Measurements from ENCODE around the gene CDK15.
A peak's percentile ranks its signal among the peaks of the same experiment; 100 is the strongest.

Gene CDK15

DNA sequence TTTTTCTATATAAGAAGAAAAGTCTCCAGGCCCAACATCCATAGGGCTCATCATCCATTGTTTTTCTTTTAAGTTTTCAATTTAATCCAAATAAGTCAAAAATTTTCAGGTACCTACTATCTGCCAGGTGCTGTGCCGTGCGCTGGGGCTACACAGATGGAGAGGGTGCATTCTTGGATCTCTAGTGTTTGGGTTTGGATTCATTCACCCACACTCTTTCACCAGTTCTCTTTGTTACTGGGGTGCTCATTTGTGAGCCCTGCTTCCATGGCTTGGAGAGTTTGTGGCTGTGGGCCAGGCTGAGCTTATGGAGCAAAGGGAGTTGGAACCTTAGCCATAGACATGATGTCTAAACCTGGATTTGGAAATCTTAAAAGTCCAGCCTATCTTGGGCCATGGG, 51.0 kb downstream of the CDK15 start:
- no peak for TF ChIP-seq CTCF (IDR thresholded peaks at IDR 0.05)
- Histone ChIP-seq H3K79me2 (no peaks in the 10 kb centered on the region), H2AFZ (no peak overlapping the region), H3K9me3 (ENCODE audit: control insufficient read depth, low read length) (no peaks in the 10 kb centered on the region), H3K4me1 (no peaks in the 10 kb centered on the region), H3K4me3 (ENCODE audit: low read depth, low read length) (no peak overlapping the region), H3K36me3 (ENCODE audit: control insufficient read depth, insufficient read depth, low read length) (no peaks in the 10 kb centered on the region), H3K9ac (no peak overlapping the region), H3K27me3 (ENCODE audit: control insufficient read depth, insufficient read depth, low read length) (no peaks in the 10 kb centered on the region), H3K4me2 (ENCODE audit: low read length) (no peak overlapping the region), H3K27ac (no peak overlapping the region)

GRCh38 chr2:201858281-201859184, 52.2 kb downstream of the CDK15 start:
- no peak for TF ChIP-seq CTCF (IDR thresholded peaks at IDR 0.05)
- H2AFZ ChIP-seq: peak overlapping the region; percentile 53
- no peak overlapping the region for H3K4me3 ChIP-seq (ENCODE audit: low read depth, low read length)
- no peak overlapping the region for H3K27ac ChIP-seq
- no peaks in the 10 kb centered on the region for H3K4me1 ChIP-seq
- H3K27me3 ChIP-seq (ENCODE audit: control insufficient read depth, insufficient read depth, low read length): no peaks in the 10 kb centered on the region
- no peak overlapping the region for H3K9ac ChIP-seq
- no peaks in the 10 kb centered on the region for H3K9me3 ChIP-seq (ENCODE audit: control insufficient read depth, low read length)
- no peaks in the 10 kb centered on the region for H3K79me2 ChIP-seq
- H3K4me2 ChIP-seq (ENCODE audit: low read length): no peak overlapping the region
- no peaks in the 10 kb centered on the region for H3K36me3 ChIP-seq (ENCODE audit: control insufficient read depth, insufficient read depth, low read length)

DNA sequence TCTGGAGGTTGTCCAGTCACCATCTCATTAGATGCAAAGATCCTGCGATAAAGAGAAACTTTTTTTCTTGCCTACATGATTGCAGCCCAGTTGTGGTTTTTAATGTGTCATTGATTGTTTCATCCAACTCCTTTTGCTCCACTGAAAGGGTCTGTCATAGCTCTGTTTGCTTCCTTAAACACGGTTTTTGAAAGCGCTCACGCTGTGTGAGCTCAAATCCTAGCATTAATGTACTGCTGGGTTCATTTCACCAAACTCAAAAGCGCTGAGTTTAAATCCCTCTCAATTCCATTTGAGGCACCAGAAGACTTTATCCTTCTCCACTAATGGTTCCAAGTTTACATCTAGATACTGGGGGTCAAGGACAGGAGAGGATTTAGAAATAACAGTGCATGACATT, 53.6 kb downstream of the CDK15 start:
- TF ChIP-seq CTCF (IDR thresholded peaks at IDR 0.05): no peak

GRCh38 chr2:201860636-201861066, 54.3 kb downstream of the CDK15 start:
- Histone ChIP-seq H3K9me3 (ENCODE audit: control insufficient read depth, low read length) (no peaks in the 10 kb centered on the region), H3K36me3 (ENCODE audit: control insufficient read depth, insufficient read depth, low read length) (no peaks in the 10 kb centered on the region), H3K79me2 (no peaks in the 10 kb centered on the region), H3K27ac (no peak overlapping the region), H3K4me2 (ENCODE audit: low read length) (no peak overlapping the region), H3K27me3 (ENCODE audit: control insufficient read depth, insufficient read depth, low read length) (no peaks in the 10 kb centered on the region), H3K4me1 (no peaks in the 10 kb centered on the region), H3K4me3 (ENCODE audit: low read depth, low read length) (no peak overlapping the region), H2AFZ (no peak overlapping the region), H3K9ac (no peak overlapping the region)
- TF ChIP-seq CTCF (IDR thresholded peaks at IDR 0.05): peak; percentile 89

More for the DNA sequence above, 53.6 kb downstream of the CDK15 start:
- H3K9ac ChIP-seq: no peak overlapping the region
- H3K9me3 ChIP-seq (ENCODE audit: control insufficient read depth, low read length): no peaks in the 10 kb centered on the region
- H3K27me3 ChIP-seq (ENCODE audit: control insufficient read depth, insufficient read depth, low read length): no peaks in the 10 kb centered on the region
- no peak overlapping the region for H3K4me3 ChIP-seq (ENCODE audit: low read depth, low read length)
- no peak overlapping the region for H3K27ac ChIP-seq
- no peaks in the 10 kb centered on the region for H3K36me3 ChIP-seq (ENCODE audit: control insufficient read depth, insufficient read depth, low read length)
- no peak overlapping the region for H3K4me2 ChIP-seq (ENCODE audit: low read length)
- no peak overlapping the region for H2AFZ ChIP-seq
- H3K79me2 ChIP-seq: no peaks in the 10 kb centered on the region
- no peaks in the 10 kb centered on the region for H3K4me1 ChIP-seq

DNA sequence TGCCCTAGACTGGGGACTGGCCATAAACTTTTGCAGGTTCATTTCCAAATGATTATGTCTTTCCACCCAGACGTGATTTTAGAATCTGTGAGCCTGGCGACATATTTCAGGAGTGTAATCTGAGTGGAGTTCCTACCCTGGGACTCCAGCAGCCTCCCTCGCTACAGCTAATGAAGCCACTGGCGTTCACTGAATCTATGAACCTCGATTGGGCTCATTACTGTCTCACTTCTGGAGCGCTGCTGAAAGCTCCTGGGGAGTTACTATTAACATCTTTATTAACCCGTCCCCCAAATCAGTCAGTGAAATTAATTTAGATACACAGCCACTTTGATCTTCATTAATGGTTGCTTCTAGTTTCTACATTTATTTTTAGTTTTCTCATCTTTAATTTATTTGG, 56.5 kb downstream of the CDK15 start:
- H3K9me3 ChIP-seq (ENCODE audit: control insufficient read depth, low read length): no peaks in the 10 kb centered on the region
- no peaks in the 10 kb centered on the region for H3K79me2 ChIP-seq
- no peaks in the 10 kb centered on the region for H3K36me3 ChIP-seq (ENCODE audit: control insufficient read depth, insufficient read depth, low read length)
- H2AFZ ChIP-seq: no peak overlapping the region
- no peak overlapping the region for H3K4me2 ChIP-seq (ENCODE audit: low read length)
- H3K27ac ChIP-seq: no peak overlapping the region
- H3K9ac ChIP-seq: no peak overlapping the region
- no peak for TF ChIP-seq CTCF (IDR thresholded peaks at IDR 0.05)
- H3K4me1 ChIP-seq: no peaks in the 10 kb centered on the region
- H3K4me3 ChIP-seq (ENCODE audit: low read depth, low read length): no peak overlapping the region
- no peaks in the 10 kb centered on the region for H3K27me3 ChIP-seq (ENCODE audit: control insufficient read depth, insufficient read depth, low read length)

All from parathyroid adenoma (tissue), 2 donors.